ENCODE results near the gene ADAT2.

GRCh38 chr6:143443096-143443495, 7.4 kb downstream of the ADAT2 start:
- TF ChIP-seq NRF1 (IDR thresholded peaks at IDR 0.05; ENCODE audit: low read depth, low read length) (no peak), NFIC (IDR thresholded peaks at IDR 0.05; ENCODE audit: borderline replicate concordance) (no peak)
